22Rv1 (cell line): ENCODE measurements around the gene MYBPC3.

Source experiments
- ZFX ChIP-seq: fragments of 450-650 bp; IDR thresholded peaks from 2 replicates; pipeline ENCODE4 v1.6.1; 2017; ENCODE audit warnings: antibody characterized with exemption, borderline replicate concordance
- TF ChIP-seq, protein P1 (sequence below): fragments of 450-650 bp; IDR thresholded peaks from 2 replicates; pipeline ENCODE4 v1.5.1; 2017; ENCODE audit warnings: mild to moderate bottlenecking

DNA sequence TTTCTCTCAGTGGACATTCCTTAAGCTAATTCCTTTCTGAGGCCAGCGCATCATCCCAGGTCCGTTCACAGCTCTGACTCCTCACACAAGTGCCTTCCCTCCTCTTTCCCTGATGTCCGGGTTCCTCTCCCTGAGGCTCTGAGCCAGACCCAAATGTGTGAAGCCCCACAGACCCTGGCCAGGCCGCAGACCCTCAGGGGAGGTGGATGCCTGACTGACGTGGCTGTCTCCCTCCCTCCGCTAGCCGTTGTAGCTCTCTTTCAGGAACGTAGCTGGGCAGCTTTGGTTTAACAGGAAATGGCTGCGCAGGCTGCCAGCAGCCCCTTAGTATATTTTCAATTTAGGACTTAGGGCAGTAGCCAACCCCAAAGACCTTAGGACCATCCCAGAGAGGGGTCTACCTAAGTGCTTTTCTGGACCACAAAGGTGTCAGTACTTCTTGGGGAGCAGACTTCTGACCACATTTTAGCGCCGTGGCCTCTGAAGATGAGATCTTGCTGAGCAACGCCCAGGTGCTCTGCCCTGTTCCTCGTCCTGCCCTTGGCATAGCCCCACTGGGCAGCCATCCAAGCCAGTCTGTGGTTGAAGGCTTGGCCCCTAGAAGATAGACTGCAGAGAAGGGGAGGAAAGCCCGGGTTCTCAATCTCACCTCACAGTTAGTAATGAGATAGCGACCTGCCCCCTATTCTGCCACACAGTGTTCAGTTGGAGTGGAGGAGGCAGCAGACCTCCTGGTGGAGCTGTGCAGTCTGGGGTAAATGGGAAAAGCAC lies 27.0 kb downstream of the MYBPC3 start:
- TF ChIP-seq, protein P1, sequence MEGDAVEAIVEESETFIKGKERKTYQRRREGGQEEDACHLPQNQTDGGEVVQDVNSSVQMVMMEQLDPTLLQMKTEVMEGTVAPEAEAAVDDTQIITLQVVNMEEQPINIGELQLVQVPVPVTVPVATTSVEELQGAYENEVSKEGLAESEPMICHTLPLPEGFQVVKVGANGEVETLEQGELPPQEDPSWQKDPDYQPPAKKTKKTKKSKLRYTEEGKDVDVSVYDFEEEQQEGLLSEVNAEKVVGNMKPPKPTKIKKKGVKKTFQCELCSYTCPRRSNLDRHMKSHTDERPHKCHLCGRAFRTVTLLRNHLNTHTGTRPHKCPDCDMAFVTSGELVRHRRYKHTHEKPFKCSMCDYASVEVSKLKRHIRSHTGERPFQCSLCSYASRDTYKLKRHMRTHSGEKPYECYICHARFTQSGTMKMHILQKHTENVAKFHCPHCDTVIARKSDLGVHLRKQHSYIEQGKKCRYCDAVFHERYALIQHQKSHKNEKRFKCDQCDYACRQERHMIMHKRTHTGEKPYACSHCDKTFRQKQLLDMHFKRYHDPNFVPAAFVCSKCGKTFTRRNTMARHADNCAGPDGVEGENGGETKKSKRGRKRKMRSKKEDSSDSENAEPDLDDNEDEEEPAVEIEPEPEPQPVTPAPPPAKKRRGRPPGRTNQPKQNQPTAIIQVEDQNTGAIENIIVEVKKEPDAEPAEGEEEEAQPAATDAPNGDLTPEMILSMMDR = no peak
- no peak for TF ChIP-seq ZFX
